SW 1271 (cell line): ENCODE results near the gene SOBP.
"Not testable (repeated sequence)": the region's sequence is repeated elsewhere in the genome, so short reads cannot be mapped to it uniquely, and the experiment has no call there.

ENCODE experiments used
- DNase-seq, 2 experiments: peaks; one replicate each; lab custom pipeline; 2025; lab: John Stamatoyannopoulos, UW

The SOBP gene

GRCh38 chr6:107550906-107551305 lies 61.0 kb downstream of the SOBP start:
- DNase-seq = no peak

DNA sequence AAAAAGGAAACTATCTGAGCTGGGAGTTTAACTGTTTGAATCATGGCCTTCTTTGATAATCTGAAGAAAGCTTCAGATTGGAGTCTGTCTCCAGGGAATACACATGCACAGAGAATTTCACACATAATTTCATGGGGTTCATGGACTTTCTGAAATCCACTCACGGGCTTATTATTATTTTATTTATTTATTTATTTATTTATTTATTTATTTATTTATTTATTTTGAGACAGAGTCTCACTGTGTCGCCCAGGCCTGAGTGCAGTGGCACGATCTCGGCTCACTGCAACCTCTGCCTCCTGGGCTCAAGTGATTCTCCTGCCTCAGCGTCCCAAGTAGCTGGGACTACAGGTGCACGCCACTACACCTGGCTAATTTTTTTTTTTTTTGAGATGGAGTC lies 63.2 kb downstream of the SOBP start:
- not testable (repeated sequence) for DNase-seq

- no peak for DNase-seq
Observed at GRCh38 chr6:107554326-107554725, 64.4 kb downstream of the SOBP start.

DNA sequence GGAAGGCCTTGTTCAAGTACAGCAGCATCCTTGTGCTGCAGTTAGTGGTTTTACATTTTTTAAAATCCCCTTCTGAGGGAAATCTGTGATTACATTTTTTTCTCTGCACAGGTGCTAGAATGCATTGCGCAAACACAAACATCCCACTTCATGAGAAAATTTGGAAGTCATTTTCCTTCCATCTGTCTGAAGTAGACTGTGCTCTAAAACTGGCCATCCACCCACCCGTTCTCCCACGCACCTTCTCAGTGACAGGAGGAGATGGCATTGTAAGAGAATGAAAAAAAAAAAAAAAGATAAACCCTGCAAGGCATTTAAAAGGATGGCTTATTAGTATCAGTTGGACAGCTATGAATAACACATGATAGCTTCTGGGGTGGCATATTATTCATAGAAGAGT lies 65.0 kb downstream of the SOBP start:
- no peak for DNase-seq

DNA sequence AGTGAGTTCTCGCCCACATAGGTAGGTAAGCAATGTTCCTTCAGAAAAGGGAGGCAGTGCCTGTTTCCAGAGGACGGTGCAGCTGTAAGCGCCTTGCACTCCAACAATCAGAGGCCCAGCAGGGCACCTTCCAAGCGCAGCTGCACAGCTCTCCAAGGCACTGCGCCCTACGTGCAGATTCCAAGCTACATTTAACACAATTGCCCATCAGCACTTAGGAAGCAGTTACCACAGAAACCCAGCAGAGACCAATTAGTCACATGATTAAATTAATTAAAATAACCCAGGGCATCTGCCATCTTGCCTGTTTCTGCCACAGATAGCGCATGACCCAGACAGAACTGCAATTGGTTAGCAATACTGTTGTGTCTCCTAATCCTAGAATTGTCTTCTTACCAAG lies 65.5 kb downstream of the SOBP start:
- DNase-seq = no peak

GRCh38 chr6:107556082-107556481 lies 66.2 kb downstream of the SOBP start:
- no peak for DNase-seq

GRCh38 chr6:107557698-107558097 lies 67.8 kb downstream of the SOBP start:
- DNase-seq = no peak

GRCh38 chr6:107560657-107561056 lies 70.7 kb downstream of the SOBP start:
- DNase-seq = no peak

- DNase-seq = no peak
Observed at GRCh38 chr6:107561306-107561705, 71.4 kb downstream of the SOBP start.

DNA sequence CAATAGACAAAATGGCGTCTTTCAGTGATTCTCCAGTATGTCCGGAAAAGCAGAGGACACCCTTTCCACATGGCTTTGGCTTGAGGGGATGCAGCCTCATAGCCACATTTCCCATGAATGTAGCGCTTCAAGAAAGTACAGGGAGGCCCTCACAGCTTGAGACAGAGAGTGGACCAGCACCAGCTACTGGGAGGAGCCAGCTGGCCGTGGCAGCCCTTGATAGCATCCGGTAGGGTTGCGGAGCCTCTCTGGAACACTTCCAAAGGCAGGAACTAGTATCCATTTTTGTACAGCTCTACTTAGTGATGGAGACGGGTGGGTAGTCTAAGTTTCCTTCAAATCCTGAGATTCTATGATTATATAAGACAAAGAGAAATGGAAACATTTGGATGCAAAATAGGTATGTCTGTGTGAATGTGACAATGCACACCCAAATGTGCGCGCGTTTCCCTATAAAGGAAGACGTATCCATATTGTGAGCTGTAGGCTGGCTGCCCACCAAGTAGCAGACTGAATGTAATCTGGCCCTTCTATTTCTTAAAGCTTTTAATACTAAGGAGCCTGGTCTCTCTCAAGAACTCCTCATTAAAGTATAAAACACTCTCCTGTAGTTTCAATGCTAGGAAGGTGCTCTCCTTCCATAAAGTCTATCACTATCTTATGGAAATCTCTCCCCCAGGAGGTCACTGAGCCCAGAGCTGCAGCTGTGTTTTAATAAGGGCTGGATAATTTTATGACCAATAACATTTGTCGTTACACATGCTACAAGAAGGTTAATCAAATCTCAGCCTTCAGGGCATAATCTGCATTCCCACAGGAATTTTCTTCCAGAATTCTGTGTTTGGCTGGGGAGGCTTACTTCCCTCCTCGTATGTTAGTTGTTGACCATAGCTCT lies 74.0 kb downstream of the SOBP start:
- DNase-seq = no peak

- DNase-seq = no peak
Observed at GRCh38 chr6:107564589-107564951, 74.7 kb downstream of the SOBP start.

DNA sequence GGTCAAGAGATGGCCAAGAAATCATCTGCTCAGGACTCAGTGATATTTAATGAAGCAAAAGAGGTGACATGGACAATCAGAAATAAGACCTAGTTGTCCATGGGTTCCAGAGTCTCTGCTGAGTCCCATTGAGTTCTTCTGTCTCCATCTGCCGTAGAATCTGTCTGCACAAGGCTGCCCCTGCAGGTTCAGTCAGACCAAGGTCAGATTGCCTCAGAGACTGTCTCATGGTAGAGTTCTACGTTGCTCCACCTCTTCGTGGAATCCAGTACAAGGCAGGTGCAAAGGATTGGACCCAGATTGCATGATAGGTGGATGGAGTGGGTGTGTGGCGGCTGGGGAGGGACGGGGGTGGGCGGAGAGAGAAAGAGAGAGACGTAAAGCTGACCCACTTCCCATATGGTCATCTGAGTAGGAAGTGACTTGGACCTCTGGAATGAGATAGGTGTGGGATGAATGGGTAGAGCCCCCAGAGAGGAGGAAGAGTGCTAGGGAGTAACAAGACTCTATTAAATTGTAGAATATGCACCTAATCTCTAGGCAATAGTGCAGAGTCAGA lies 75.3 kb downstream of the SOBP start:
- no peak for DNase-seq

GRCh38 chr6:107567643-107568042 lies 77.7 kb downstream of the SOBP start:
- DNase-seq = no peak

- DNase-seq = no peak
Observed at GRCh38 chr6:107569473-107569872, 79.6 kb downstream of the SOBP start.

- no peak for DNase-seq
Observed at GRCh38 chr6:107571354-107571753, 81.4 kb downstream of the SOBP start.

DNA sequence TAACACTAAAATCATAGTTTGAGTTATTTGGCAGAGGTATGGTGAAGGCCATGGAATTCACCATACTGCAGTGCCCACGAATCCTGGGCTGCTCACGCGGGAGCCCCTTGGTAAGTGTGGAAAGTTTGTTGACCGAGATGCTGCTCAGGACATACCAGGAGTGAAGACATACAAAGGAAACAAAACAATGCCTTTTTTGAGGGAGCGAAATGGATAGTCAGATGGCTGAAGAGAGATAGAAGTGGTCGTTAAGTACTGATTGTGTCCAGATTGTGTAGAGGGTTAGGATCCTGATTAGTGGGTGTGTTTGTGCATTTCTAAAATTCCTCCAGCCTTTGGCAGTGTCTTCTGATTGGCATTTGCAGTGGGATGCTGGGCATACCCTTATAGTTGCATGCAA lies 83.0 kb downstream of the SOBP start:
- no peak for DNase-seq

DNA sequence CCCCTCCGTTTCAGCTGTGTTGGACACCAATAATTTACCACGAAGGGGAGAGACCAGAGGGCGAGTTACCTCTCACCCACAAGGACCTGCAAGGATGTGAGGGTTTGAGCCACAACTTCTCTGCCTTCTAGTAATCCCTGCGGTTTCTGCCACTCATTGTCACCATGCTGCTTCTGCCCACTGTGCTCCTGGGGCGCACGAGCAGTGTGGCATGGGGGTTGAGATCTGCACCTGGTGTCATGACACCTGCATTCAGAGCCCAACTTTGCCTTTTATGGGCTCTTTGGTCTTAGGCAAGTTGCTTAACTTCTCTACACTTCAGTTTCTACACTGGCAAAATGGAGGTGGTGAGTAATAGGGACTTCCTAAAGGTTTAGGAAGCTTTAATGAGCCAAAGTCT lies 84.9 kb downstream of the SOBP start:
- DNase-seq = no peak

GRCh38 chr6:107576852-107577251 lies 86.9 kb downstream of the SOBP start:
- no peak for DNase-seq

- no peak for DNase-seq
Observed at GRCh38 chr6:107578642-107579341, 88.9 kb downstream of the SOBP start.

DNA sequence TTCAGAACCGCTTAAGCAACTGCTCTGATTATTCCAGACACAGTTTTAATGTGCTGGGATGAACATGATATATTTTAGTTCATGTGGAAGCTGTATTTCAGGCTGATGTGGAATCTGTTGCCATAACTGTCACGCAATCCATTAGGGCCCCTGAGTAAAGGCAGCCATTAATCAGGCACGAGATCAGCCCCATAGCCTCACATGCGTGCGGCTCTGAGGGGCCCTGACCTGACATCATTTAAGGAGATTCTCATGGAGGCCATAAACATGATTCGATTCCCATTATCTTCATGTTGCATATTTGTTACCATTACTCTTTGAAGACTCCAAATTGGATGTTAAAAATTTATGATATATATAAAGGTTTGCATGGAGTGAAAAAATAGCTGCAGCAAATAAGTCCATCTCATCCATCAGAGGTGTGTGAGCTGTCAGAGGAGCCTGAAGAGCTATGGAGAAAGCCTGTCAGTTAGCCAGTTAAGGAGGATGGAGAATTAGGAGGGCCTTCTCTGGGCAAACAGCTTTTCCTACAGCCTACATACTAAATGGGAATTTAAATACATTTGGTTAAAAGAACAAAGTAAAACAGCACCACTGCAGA lies 89.6 kb downstream of the SOBP start:
- DNase-seq = no peak

DNA sequence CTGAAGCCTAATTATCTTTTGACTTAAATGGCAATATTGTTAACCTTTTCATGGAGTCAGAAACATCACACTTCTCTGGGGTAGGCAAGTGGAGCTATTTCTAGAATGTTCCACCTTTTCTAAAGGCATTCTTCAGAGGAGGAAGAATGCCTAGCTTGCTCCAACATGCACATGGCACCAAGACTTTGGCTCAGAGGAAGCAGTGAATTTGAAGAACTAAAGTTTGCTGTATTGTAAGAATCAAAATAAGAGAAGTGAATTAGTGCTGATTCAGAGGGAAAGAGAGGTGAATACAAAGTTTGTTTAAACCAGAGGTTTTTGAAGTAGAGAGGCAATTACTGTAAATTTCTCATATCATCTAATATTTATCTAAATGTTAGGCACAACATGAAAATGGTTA lies 92.2 kb downstream of the SOBP start:
- no peak for DNase-seq

- no peak for DNase-seq
Observed at GRCh38 chr6:107584726-107585125, 94.8 kb downstream of the SOBP start.
